Left ventricle myocardium inferior (tissue), 1 donor: ENCODE data around the gene OPCML. TPM values are rescaled to one million over a fixed set of nuclear protein-coding genes. Genes with fewer than 3 reads are reported as not detected.

Source experiments
- DNase-seq: peaks from one replicate; pipeline ENCODE4 v3.0.0-alpha.2; 2020
- H3K27ac ChIP-seq: fragments of 200-600 bp; replicated peaks from 2 replicates; pipeline ENCODE4 v1.8.0; 2021
- H3K27me3 ChIP-seq: fragments of 200-600 bp; 2 replicates; pipeline ENCODE4 v1.8.0; 2021; ENCODE audit warnings: low read depth
- H3K36me3 ChIP-seq: fragments of 200-600 bp; 2 replicates; pipeline ENCODE4 v1.8.0; 2021
- H3K4me1 ChIP-seq: fragments of 200-600 bp; 2 replicates; pipeline ENCODE4 v1.8.0; 2021
- H3K4me3 ChIP-seq: fragments of 200-600 bp; 2 replicates; pipeline ENCODE4 v1.8.0; 2021; ENCODE audit warnings: mild to moderate bottlenecking, moderate library complexity
- H3K9me3 ChIP-seq: fragments of 200-600 bp; replicated peaks from 2 replicates; pipeline ENCODE4 v1.8.0; 2021
- intact Hi-C: fragments of 100-400 bp; cut with micrococcal nuclease; formaldehyde crosslinking; loops from one replicate; pipeline ENCODE4 v1.11.0; 2022
- total RNA-seq: library from RNA; stranded (reverse); fragmentation: NEBNext Ultra II Directional; extraction: Animal tissue kit (Norgen Biotek cat#: 25700); gene quantifications from one replicate; pipeline ENCODE4 v1.2.1, GENCODE V29; 2021
- TF ChIP-seq, protein P1 (sequence below): fragments of 200-600 bp; IDR thresholded peaks from 2 replicates; pipeline ENCODE4 v1.8.0; 2021; ENCODE audit warnings: antibody characterized with exemption, mild to moderate bottlenecking, borderline replicate concordance
- donor health status: DM: no; HTN: yes; CAD: no; lungs with severe emphysema.

Gene OPCML
- total RNA-seq, 1 donor from 2014 or later, result 0.63 TPM

DNA sequence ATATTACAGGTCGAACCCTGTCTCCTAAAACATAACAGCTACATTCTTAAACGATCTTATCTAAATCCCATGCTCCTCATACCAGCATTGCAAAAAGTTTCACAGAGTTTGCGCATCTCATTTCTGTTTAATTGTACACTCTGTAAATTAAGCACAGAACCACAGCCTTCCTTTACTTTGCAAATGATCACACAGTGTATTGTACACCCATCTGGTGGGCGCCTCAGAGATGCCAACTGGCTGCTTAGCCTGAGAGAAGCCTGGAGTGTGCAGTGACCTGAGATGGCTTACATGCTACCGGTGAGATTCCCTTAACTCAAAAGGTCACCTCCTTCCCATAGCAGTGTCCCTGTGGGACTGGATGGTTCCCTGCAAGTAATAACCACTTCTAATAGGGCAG is 1077.3 kb downstream of the OPCML start:
- Histone ChIP-seq H3K4me3 (no peak overlapping the region), H3K36me3 (no peaks in the 10 kb centered on the region), H3K9me3 (no peaks in the 10 kb centered on the region), H3K27me3 (peaks cover 51% of the 10 kb centered on the region), H3K4me1 (no peaks in the 10 kb centered on the region), H3K27ac (no peak overlapping the region)
- intact Hi-C loops, result no loop called here
- DNase-seq, result no peak
- TF ChIP-seq, protein P1, sequence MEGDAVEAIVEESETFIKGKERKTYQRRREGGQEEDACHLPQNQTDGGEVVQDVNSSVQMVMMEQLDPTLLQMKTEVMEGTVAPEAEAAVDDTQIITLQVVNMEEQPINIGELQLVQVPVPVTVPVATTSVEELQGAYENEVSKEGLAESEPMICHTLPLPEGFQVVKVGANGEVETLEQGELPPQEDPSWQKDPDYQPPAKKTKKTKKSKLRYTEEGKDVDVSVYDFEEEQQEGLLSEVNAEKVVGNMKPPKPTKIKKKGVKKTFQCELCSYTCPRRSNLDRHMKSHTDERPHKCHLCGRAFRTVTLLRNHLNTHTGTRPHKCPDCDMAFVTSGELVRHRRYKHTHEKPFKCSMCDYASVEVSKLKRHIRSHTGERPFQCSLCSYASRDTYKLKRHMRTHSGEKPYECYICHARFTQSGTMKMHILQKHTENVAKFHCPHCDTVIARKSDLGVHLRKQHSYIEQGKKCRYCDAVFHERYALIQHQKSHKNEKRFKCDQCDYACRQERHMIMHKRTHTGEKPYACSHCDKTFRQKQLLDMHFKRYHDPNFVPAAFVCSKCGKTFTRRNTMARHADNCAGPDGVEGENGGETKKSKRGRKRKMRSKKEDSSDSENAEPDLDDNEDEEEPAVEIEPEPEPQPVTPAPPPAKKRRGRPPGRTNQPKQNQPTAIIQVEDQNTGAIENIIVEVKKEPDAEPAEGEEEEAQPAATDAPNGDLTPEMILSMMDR, result no peak

GRCh38 chr11:132453406-132453805 is 1078.9 kb downstream of the OPCML start:
- Histone ChIP-seq H3K4me1 (no peaks in the 10 kb centered on the region), H3K27me3 (peaks cover 51% of the 10 kb centered on the region), H3K9me3 (no peaks in the 10 kb centered on the region), H3K27ac (no peak overlapping the region), H3K36me3 (no peaks in the 10 kb centered on the region), H3K4me3 (no peak overlapping the region)
- no peak for DNase-seq
- TF ChIP-seq, protein P1, result no peak
- intact Hi-C loops, result no loop called here

DNA sequence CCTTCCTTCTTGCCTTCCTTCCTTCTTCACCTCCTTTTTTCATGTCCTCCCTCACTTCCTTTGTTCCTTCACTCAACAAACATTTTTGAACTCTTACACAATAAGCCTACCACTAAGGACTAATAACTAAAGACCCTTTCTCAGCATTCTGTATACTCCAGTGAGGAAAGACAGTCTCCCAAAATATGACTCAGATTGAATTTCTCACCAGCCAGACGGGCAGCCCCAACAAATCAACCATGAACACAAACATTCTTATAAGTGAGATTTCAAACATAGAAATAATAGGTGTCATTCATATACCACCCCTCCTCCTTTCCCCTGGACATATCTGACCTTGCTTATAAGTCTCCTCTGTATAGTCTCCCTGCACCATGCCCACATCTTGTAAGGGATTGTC is 1079.7 kb downstream of the OPCML start:
- H3K27me3 ChIP-seq, result peaks cover 51% of the 10 kb centered on the region
- H3K9me3 ChIP-seq, result no peaks in the 10 kb centered on the region
- no peaks in the 10 kb centered on the region for H3K4me1 ChIP-seq
- TF ChIP-seq, protein P1, result no peak
- H3K4me3 ChIP-seq, result no peak overlapping the region
- intact Hi-C loops, result no loop called here
- H3K36me3 ChIP-seq, result no peaks in the 10 kb centered on the region
- H3K27ac ChIP-seq, result no peak overlapping the region
- DNase-seq, result no peak

- Histone ChIP-seq H3K4me3 (no peak overlapping the region), H3K9me3 (no peaks in the 10 kb centered on the region), H3K4me1 (no peaks in the 10 kb centered on the region), H3K27me3 (peaks cover 49% of the 10 kb centered on the region), H3K36me3 (no peaks in the 10 kb centered on the region), H3K27ac (no peak overlapping the region)
- TF ChIP-seq, protein P1, result no peak
- no peak for DNase-seq
- intact Hi-C loops, result no loop called here
These were observed 1080.2 kb downstream of the OPCML start for GRCh38 chr11:132451942-132452601.

- Histone ChIP-seq H3K4me1 (no peaks in the 10 kb centered on the region), H3K9me3 (no peaks in the 10 kb centered on the region), H3K27ac (no peak overlapping the region), H3K36me3 (no peaks in the 10 kb centered on the region), H3K4me3 (no peak overlapping the region), H3K27me3 (peaks cover 45% of the 10 kb centered on the region)
- DNase-seq, result no peak
- TF ChIP-seq, protein P1, result no peak
- intact Hi-C loops, result no loop called here
These were observed 1081.7 kb downstream of the OPCML start for GRCh38 chr11:132450631-132451030.
